Esophagus muscularis mucosa (tissue), 4 donors: ENCODE measurements around the gene NME3. TPM values are rescaled to one million over a fixed set of nuclear protein-coding genes. Genes with fewer than 3 reads are reported as not detected.

ENCODE experiments used
- DNase-seq: peaks from one replicate; pipeline ENCODE4 v3.0.0-alpha.2; 2017; ENCODE audit errors: extremely low spot score
- H3K27ac ChIP-seq, 4 donors: fragments of 200-600 bp; sonication (generic); replicated peaks in 1 of 4; 1 replicate in 3 of 4; 2 replicates in 1 of 4; pipeline ENCODE4 v1.5.1; 2016 to 2019; ENCODE audit warnings: mild to moderate bottlenecking in 1 of 4
- H3K27me3 ChIP-seq, 4 donors: fragments of 200-600 bp; sonication (generic); one replicate each; pipeline versions ENCODE4 v1.5.1 to v1.6.0; 2016 to 2019
- H3K36me3 ChIP-seq, 4 donors: fragments of 200-600 bp; sonication (generic); one replicate each; pipeline ENCODE4 v1.5.1; 2016 to 2019
- H3K4me1 ChIP-seq, 4 donors: fragments of 200-600 bp; sonication (generic); one replicate each; pipeline ENCODE4 v1.5.1; 2016 to 2019
- H3K4me3 ChIP-seq, 4 donors: fragments of 200-600 bp; sonication (generic); 1 replicate in 2 of 4; 2 replicates in 2 of 4; pipeline ENCODE4 v1.5.1; 2016 to 2019; ENCODE audit warnings: mild to moderate bottlenecking in 4 of 4, moderate library complexity in 1 of 4
- H3K9me3 ChIP-seq, 4 donors: fragments of 200-600 bp; sonication (generic); 1 replicate in 3 of 4; 2 replicates in 1 of 4; pipeline ENCODE4 v1.5.1; 2016 to 2019
- EP300 ChIP-seq: sonication (generic); formaldehyde crosslinking; IDR thresholded peaks from one replicate; pipeline ENCODE4 v1.6.1; 2017; ENCODE audit warnings: antibody characterized with exemption
- POLR2A ChIP-seq: fragments of 450-650 bp; IDR thresholded peaks from one replicate; pipeline ENCODE4 v1.6.1; 2017; ENCODE audit warnings: antibody characterized with exemption, moderate library complexity, mild to moderate bottlenecking, low read depth
- POLR2AphosphoS5 ChIP-seq, 2 donors: sonication (generic); formaldehyde crosslinking; IDR thresholded peaks; one replicate each; pipeline ENCODE4 v1.6.1; 2017; ENCODE audit warnings: antibody characterized with exemption in 2 of 2
- WGBS: methylation state at CpG from one replicate; pipeline ENCODE4 v1.1.5; 2018; 5-methylcytosine and 5-hydroxymethylcytosine counted together
- intact Hi-C: fragments of 100-400 bp; cut with DNase I; formaldehyde crosslinking; loops from one replicate; pipeline ENCODE4 v1.15.1; 2023
- total RNA-seq, 4 donors: library from RNA; depleted of rRNA; stranded (reverse); fragments of >200 nt; gene quantifications; one replicate each; pipeline versions ENCODE4 v1.1.0 to v1.2.1, GENCODE V29; 2016
- TF ChIP-seq, protein P1 (sequence below), 3 experiments: fragments of 200-600 bp in 2 of 3; fragments of 450-650 bp in 1 of 3; sonication (generic) in 2 of 3; IDR thresholded peaks; one replicate each; pipeline ENCODE4 v1.5.1; 2017 to 2019; ENCODE audit warnings: antibody characterized with exemption in 3 of 3, mild to moderate bottlenecking in 2 of 3, moderate library complexity in 1 of 3

Gene NME3
- total RNA-seq, 4 donors from 2014 or later = 64.8 to 101 (median 83.7) TPM

DNA sequence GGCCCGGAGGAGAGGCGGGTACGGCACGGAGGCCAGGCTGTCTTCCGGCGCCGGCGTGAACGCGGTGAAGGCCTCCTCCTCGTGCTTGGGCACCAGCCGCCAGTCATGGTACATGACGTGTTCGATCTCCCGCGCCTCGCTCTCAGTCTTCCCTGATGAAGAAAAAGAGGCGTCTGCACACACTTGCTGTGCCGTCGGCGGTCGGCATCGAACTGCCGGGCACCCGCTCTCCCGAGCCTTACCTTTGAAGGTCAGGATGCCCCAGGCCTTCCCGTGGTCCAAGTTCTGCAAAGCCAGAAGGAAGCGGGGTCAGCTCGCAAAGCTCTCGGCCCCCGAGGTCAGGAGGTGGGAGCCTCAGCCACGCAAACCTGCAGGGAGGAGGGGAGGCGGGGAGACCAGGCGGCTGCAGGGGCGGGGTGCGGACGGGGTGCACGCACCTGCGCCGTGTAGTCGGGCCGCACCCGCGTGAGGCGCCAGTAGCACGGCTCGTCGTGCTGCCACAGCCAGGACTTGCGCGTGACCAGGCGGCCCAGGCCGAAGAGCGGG is 1.1 kb upstream of the NME3 start, which contains the start of gene EME2:
Gene EME2 (plus strand): TSS at position 449 of the 546 bp plus-strand sequence. CDS start 418 bp downstream, outside the sequence.
- Histone ChIP-seq H3K27ac (peak within 1 kb of the TSS; percentile 87 to 95 (median 90)), H3K27me3 (no peaks in the 10 kb centered on the region), H3K9me3 (no peaks in the 10 kb centered on the region), H3K4me3 (peak within 1 kb of the TSS; percentile 72 to 100 (median 88)), H3K36me3 (peaks cover 27 to 51% (median 50%) of the 10 kb centered on the region in 4 donors), H3K4me1 (peaks cover 36 to 64% (median 57%) of the 10 kb centered on the region in 4 donors)
- no peak for DNase-seq
- intact Hi-C loops = loop anchor here (5.0 kb wide), 2 partner anchors 65 to 160 kb away; partner anchors contain the start of genes CRAMP1, IFT140 and MAPK8IP3
- WGBS = 1% methylated on average over 11 of the region's 53 CpGs
- no peak for TF ChIP-seq POLR2A
- no peak for TF ChIP-seq POLR2AphosphoS5 (IDR thresholded peaks at IDR 0.05)
- TF ChIP-seq, protein P1, sequence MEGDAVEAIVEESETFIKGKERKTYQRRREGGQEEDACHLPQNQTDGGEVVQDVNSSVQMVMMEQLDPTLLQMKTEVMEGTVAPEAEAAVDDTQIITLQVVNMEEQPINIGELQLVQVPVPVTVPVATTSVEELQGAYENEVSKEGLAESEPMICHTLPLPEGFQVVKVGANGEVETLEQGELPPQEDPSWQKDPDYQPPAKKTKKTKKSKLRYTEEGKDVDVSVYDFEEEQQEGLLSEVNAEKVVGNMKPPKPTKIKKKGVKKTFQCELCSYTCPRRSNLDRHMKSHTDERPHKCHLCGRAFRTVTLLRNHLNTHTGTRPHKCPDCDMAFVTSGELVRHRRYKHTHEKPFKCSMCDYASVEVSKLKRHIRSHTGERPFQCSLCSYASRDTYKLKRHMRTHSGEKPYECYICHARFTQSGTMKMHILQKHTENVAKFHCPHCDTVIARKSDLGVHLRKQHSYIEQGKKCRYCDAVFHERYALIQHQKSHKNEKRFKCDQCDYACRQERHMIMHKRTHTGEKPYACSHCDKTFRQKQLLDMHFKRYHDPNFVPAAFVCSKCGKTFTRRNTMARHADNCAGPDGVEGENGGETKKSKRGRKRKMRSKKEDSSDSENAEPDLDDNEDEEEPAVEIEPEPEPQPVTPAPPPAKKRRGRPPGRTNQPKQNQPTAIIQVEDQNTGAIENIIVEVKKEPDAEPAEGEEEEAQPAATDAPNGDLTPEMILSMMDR (IDR thresholded peaks at IDR 0.05) = no peak
- no peak for TF ChIP-seq EP300

- H3K27me3 ChIP-seq = no peaks in the 10 kb centered on the region
- peaks cover 36 to 64% (median 57%) of the 10 kb centered on the region in 4 donors for H3K4me1 ChIP-seq
- peak overlapping the region; percentile 72 to 100 (median 88) for H3K4me3 ChIP-seq
- H3K27ac ChIP-seq = peak overlapping the region; percentile 87 to 95 (median 90)
- H3K36me3 ChIP-seq = peaks cover 27 to 51% (median 50%) of the 10 kb centered on the region in 4 donors
- 10% methylated on average over 16 of the region's 22 CpGs for WGBS
- TF ChIP-seq POLR2AphosphoS5 (IDR thresholded peaks at IDR 0.05) = no peak
- no peak for TF ChIP-seq POLR2A
- TF ChIP-seq EP300 = no peak
- DNase-seq = no peak
- intact Hi-C loops = loop anchor here (5.0 kb wide), 2 partner anchors 65 to 160 kb away; partner anchors contain the start of genes CRAMP1, IFT140 and MAPK8IP3
- no peaks in the 10 kb centered on the region for H3K9me3 ChIP-seq
These were observed 570 bp upstream of the NME3 start for GRCh38 chr16:1771864-1772361.

DNA sequence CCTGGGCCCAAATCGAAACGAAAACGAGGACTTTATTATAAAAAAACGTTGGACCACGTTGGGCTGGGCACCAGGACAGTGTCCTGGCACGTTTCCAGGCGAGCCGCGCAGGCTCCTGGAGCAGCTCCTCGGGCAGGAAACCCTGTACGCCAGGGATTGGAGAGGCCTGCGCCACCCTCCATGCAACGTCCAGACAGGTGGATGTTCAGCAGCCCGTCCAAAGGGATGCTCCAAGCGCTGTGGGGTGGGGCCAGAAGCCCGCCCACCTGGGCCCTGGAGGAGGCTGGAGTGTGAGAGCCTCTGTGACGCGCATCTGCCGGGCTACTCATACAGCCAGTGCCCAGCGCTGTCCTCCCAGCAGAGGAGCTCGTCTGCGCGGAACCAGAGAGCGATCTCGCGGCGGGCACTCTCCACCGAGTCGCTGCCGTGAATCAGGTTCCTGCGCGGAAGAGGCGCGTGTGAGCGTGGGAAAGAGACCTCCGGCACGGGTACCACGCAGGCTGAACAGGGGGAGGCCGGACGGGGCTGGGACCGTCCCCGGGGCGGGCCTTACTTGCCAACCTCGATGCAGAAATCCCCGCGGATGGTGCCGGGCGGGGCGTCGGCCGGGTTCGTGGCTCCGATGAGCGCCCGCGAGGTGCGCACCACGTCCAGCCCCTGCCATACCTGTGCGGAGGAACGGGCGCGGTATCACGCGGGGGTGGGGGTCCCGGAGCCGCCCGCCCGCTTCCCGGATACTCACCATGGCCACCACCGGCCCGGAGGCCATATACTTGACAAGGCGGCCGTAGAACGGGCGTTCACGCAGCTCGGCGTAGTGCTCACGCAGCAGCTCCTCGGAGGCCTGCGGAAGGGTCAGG is 785 bp downstream of the NME3 start:
- TF ChIP-seq EP300 (no peak), POLR2AphosphoS5 (IDR thresholded peaks at IDR 0.05) (peak; percentile 48 to 80), POLR2A (peak; percentile 9)
- TF ChIP-seq, protein P1 (IDR thresholded peaks at IDR 0.05) = no peak
- peaks cover 33 to 51% (median 50%) of the 10 kb centered on the region in 4 donors for H3K36me3 ChIP-seq
- 9% methylated on average over 21 of the region's 81 CpGs for WGBS
- peaks cover 36 to 60% (median 54%) of the 10 kb centered on the region in 4 donors for H3K4me1 ChIP-seq
- H3K4me3 ChIP-seq = peak overlapping the region; percentile 72 to 100 (median 88)
- H3K27ac ChIP-seq = peak overlapping the region; percentile 87 to 95 (median 90)
- H3K27me3 ChIP-seq = no peaks in the 10 kb centered on the region
- DNase-seq = no peak
- intact Hi-C loops = loop anchor here (5.0 kb wide), 2 partner anchors 63 to 158 kb away; partner anchors contain the start of genes CRAMP1, IFT140 and MAPK8IP3
- no peaks in the 10 kb centered on the region for H3K9me3 ChIP-seq

DNA sequence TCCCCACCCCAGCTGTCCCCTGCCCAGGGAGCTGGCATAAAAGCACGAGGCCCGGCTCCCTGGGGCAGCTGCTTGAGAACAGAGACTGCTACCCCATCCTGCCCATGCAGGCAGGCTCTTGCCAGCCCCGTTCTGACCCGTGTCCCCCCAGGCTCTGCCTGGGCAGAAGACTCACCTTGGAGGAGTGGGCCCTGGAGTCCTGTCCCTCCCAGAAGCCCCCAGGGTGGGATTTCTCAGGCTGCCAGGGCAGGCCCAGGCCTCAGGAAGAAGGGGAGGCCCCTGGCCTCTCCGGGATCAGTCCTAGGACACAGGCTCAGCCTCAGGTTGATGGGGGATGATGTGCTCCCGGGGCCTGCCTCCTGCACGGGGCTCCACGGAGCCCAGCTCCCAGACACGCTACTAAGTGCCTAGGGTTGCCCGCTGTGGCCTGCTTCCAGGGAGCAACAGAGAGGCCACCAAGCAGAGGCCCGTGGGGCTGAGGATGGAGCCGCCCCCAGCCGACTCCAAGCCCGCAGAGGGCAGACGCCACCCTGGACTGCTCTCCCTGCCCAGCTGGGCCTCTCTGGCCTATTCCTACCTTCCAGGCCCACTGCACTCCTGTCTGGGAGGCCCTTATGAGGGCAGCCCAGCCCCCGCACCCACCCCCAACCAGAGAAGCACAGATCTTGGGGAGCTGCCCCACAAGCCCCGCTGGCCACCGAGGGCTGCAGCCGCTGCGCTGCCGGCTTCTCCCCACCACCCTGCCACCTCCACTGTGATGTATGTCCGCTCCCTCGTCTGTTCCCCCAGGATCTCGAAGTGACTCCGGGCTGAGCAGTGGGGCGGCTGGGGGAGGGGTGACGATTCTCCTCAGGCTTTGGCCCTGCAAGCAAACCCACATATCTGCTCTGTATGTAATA is 1.7 kb downstream of the NME3 start:
- no peak for TF ChIP-seq EP300
- no peak for TF ChIP-seq POLR2A
- TF ChIP-seq, protein P1 (IDR thresholded peaks at IDR 0.05) = no peak
- no peak for TF ChIP-seq POLR2AphosphoS5 (IDR thresholded peaks at IDR 0.05)
- intact Hi-C loops = loop anchor here (5.0 kb wide), 2 partner anchors 62 to 157 kb away; partner anchors contain the start of genes CRAMP1, IFT140 and MAPK8IP3
- 52% methylated on average over 7 of the region's 27 CpGs for WGBS
- H3K4me1 ChIP-seq = peaks cover 31 to 50% (median 47%) of the 10 kb centered on the region in 4 donors
- no peak for DNase-seq
- H3K4me3 ChIP-seq = peak overlapping the region; percentile 72 to 100 (median 88)
- no peaks in the 10 kb centered on the region for H3K27me3 ChIP-seq
- H3K36me3 ChIP-seq = peaks cover 38 to 53% (median 52%) of the 10 kb centered on the region in 4 donors
- no peaks in the 10 kb centered on the region for H3K9me3 ChIP-seq
- H3K27ac ChIP-seq = peak overlapping the region; percentile 87 to 95 (median 90)
